H1 (cell line): ENCODE results near the gene EIF4E3. TPM values are rescaled to one million over a fixed set of nuclear protein-coding genes. Genes with fewer than 3 reads are reported as not detected.

Experiments used
- CTCF ChIA-PET: fragments of 300-600 bp; sonication (Branson Sonifier 250); formaldehyde crosslinking; loops from one replicate; lab custom pipeline; 2021; ENCODE audit not compliant: partially characterized antibody; lab: Charles Lee
- POLR2A ChIA-PET: fragments of 300-600 bp; sonication (Branson Sonifier 250); formaldehyde crosslinking; loops from one replicate; lab custom pipeline; 2021; ENCODE audit warnings: inconsistent platforms; ENCODE audit not compliant: partially characterized antibody; lab: Charles Lee
- DNase-seq, 2 experiments: peaks; one replicate each; pipeline versions ENCODE4 v3.0.0 to v3.0.0-alpha.2; 2010 to 2022; ENCODE audit warnings: low spot score in 2 of 2, low read depth in 1 of 2, mixed read lengths in 1 of 2
- FAIRE-seq: peaks from 2 replicates; lab custom pipeline; 2011; peaks lifted over from hg19 to GRCh38; lab: Jason Lieb, UNC
- H2AFZ ChIP-seq: 2 replicates; pipeline ENCODE4 v1.8.1; 2012; ENCODE audit warnings: low read length, inconsistent platforms
- H2AK5ac ChIP-seq: 2 replicates; pipeline ENCODE4 v1.6.1; 2013; ENCODE audit warnings: low read depth, low read length
- H2BK120ac ChIP-seq: replicated peaks from 2 replicates; pipeline ENCODE3; 2013; ENCODE audit warnings: low read depth, low read length, inconsistent platforms
- H2BK12ac ChIP-seq: 2 replicates; pipeline ENCODE4 v1.6.1; 2013; ENCODE audit warnings: low read depth, low read length
- H2BK15ac ChIP-seq: 2 replicates; pipeline ENCODE4 v1.6.1; 2013; ENCODE audit warnings: low read length
- H2BK20ac ChIP-seq: 2 replicates; pipeline ENCODE4 v1.6.1; 2013; ENCODE audit warnings: low read length
- H2BK5ac ChIP-seq: 2 replicates; pipeline ENCODE4 v1.6.1; 2013; ENCODE audit warnings: low read depth, low read length
- H3K14ac ChIP-seq: 2 replicates; pipeline ENCODE4 v1.6.1; 2013; ENCODE audit warnings: inconsistent platforms; ENCODE audit not compliant: insufficient read length
- H3K18ac ChIP-seq: 2 replicates; pipeline ENCODE4 v1.6.1; 2013; ENCODE audit warnings: low read length; ENCODE audit errors: extremely low read depth
- H3K23ac ChIP-seq: 2 replicates; pipeline ENCODE4 v1.6.1; 2013; ENCODE audit warnings: inconsistent platforms; ENCODE audit not compliant: insufficient read length
- H3K23me2 ChIP-seq: 2 replicates; pipeline ENCODE4 v1.6.1; 2013; ENCODE audit warnings: low read depth, low read length
- H3K27ac ChIP-seq: 2 replicates; pipeline ENCODE4 v1.6.1; 2011; ENCODE audit warnings: low read depth, low read length, inconsistent platforms
- H3K27me3 ChIP-seq, 4 experiments: replicated peaks in 1 of 4; 1 replicate in 1 of 4; 2 replicates in 3 of 4; pipeline versions ENCODE4 v1.6.1 to v1.8.1; 2011 to 2013; ENCODE audit warnings: low read length in 3 of 4, mild to moderate bottlenecking in 3 of 4, inconsistent platforms in 2 of 4, mixed read lengths in 2 of 4, moderate library complexity in 1 of 4; ENCODE audit not compliant: control insufficient read depth in 3 of 4, insufficient read depth in 3 of 4; ENCODE audit errors: extremely low read depth in 1 of 4
- H3K36me3 ChIP-seq, 4 experiments: 2 replicates each; pipeline versions ENCODE4 v1.6.1 to v1.8.1; 2011 to 2013; ENCODE audit warnings: mild to moderate bottlenecking in 4 of 4, low read length in 3 of 4, moderate library complexity in 2 of 4, control low read depth in 1 of 4, inconsistent platforms in 1 of 4; ENCODE audit not compliant: insufficient read depth in 4 of 4, control insufficient read depth in 2 of 4
- H3K4ac ChIP-seq: replicated peaks from 2 replicates; pipeline ENCODE3; 2013; ENCODE audit warnings: low read length, low read depth, mixed read lengths, inconsistent platforms; ENCODE audit not compliant: insufficient read length
- H3K4me1 ChIP-seq, 4 experiments: replicated peaks in 1 of 4; 1 replicate in 1 of 4; 2 replicates in 3 of 4; pipeline versions ENCODE4 v1.6.1 to v1.8.1; 2011 to 2013; ENCODE audit warnings: low read length in 3 of 4, inconsistent platforms in 2 of 4, mixed read lengths in 1 of 4; ENCODE audit not compliant: insufficient read depth in 4 of 4, control insufficient read depth in 3 of 4
- H3K4me2 ChIP-seq, 2 experiments: 2 replicates each; pipeline versions ENCODE4 v1.6.1 to v1.8.1; 2011 to 2013; ENCODE audit warnings: low read depth in 2 of 2, low read length in 2 of 2, control low read depth in 1 of 2, inconsistent platforms in 1 of 2, mild to moderate bottlenecking in 1 of 2; ENCODE audit not compliant: insufficient read depth in 1 of 2
- H3K4me3 ChIP-seq, 4 experiments: fragments of 200-600, 300-600 bp in 1 of 4; sonication (generic), shearing (Covaris generic), sonication (Bioruptor Twin) in 1 of 4; 2 replicates each; pipeline versions ENCODE4 v1.5.1 to v1.8.1; 2011 to 2016; ENCODE audit warnings: low read length in 4 of 4, low read depth in 3 of 4, control low read depth in 2 of 4, inconsistent platforms in 2 of 4, mild to moderate bottlenecking in 2 of 4, mixed read lengths in 1 of 4, moderate library complexity in 1 of 4; ENCODE audit not compliant: insufficient read depth in 2 of 4; ENCODE audit errors: extremely low read depth in 1 of 4
- H3K56ac ChIP-seq: replicated peaks from 2 replicates; pipeline ENCODE3; 2013; ENCODE audit warnings: low read depth, mild to moderate bottlenecking, mixed read lengths, low read length, inconsistent platforms; ENCODE audit not compliant: insufficient read length
- H3K79me1 ChIP-seq: 2 replicates; pipeline ENCODE4 v1.6.1; 2013; ENCODE audit warnings: low read depth, low read length, control low read depth
- H3K79me2 ChIP-seq, 2 experiments: 2 replicates each; pipeline versions ENCODE4 v1.6.1 to v1.8.1; 2012 to 2013; ENCODE audit warnings: low read length in 2 of 2, mild to moderate bottlenecking in 2 of 2, inconsistent platforms in 1 of 2; ENCODE audit not compliant: insufficient read depth in 2 of 2, control insufficient read depth in 1 of 2
- H3K9ac ChIP-seq, 4 experiments: replicated peaks in 1 of 4; 1 replicate in 1 of 4; 2 replicates in 3 of 4; pipeline versions ENCODE4 v1.6.1 to v1.8.1; 2011 to 2013; ENCODE audit warnings: low read depth in 3 of 4, low read length in 3 of 4, control low read depth in 2 of 4, mild to moderate bottlenecking in 2 of 4, moderate library complexity in 2 of 4, inconsistent platforms in 1 of 4; ENCODE audit errors: extremely low read depth in 1 of 4
- H3K9me3 ChIP-seq, 2 experiments: 2 replicates each; pipeline versions ENCODE4 v1.6.1 to v1.8.1; 2012 to 2013; ENCODE audit warnings: mild to moderate bottlenecking in 2 of 2, moderate library complexity in 2 of 2, control low read depth in 1 of 2, inconsistent platforms in 1 of 2, low read depth in 1 of 2, low read length in 1 of 2, mixed read lengths in 1 of 2; ENCODE audit not compliant: insufficient read depth in 2 of 2
- H4K20me1 ChIP-seq, 2 experiments: replicated peaks in 1 of 2; 2 replicates each; pipeline versions ENCODE3 to v1.8.1; 2011 to 2013; ENCODE audit warnings: inconsistent platforms in 2 of 2, low read length in 2 of 2, mild to moderate bottlenecking in 1 of 2; ENCODE audit not compliant: insufficient read depth in 2 of 2, control insufficient read depth in 1 of 2
- H4K5ac ChIP-seq: 2 replicates; pipeline ENCODE4 v1.6.1; 2013; ENCODE audit warnings: low read length, low read depth, mixed read lengths, inconsistent platforms; ENCODE audit not compliant: insufficient read length
- H4K8ac ChIP-seq: 2 replicates; pipeline ENCODE4 v1.8.0; 2013; ENCODE audit warnings: mild to moderate bottlenecking, moderate library complexity, low read length, inconsistent platforms; ENCODE audit not compliant: insufficient read depth; ENCODE audit errors: extremely low read depth
- H4K91ac ChIP-seq: replicated peaks from 2 replicates; pipeline ENCODE3; 2013; ENCODE audit warnings: low read length, mixed read lengths, inconsistent platforms; ENCODE audit not compliant: insufficient read length
- GTF2F1 ChIP-seq: IDR thresholded peaks from 2 replicates; pipeline ENCODE4 v1.6.1; 2012; ENCODE audit warnings: low read depth, low read length, improper control_type of control experiment, borderline replicate concordance
- TAF1 ChIP-seq: IDR thresholded peaks from 2 replicates; pipeline ENCODE4 v1.6.1; 2011; ENCODE audit warnings: mild to moderate bottlenecking, low read depth, low read length
- WGBS, 2 experiments: shearing (Covaris generic) in 1 of 2; methylation state at CpG; one replicate each; pipeline versions ENCODE4 v1.1.6 to v1.1.7; 2013 to 2015; ENCODE audit warnings: low lambda C conversion rate in 2 of 2, mixed read lengths in 2 of 2, inconsistent platforms in 1 of 2, low coverage in 1 of 2, missing lambda C conversion rate in 1 of 2; ENCODE audit not compliant: insufficient replicate concordance in 2 of 2, insufficient coverage in 1 of 2, insufficient read length in 1 of 2; ENCODE audit errors: extremely low coverage in 1 of 2, missing lambda C conversion rate in 1 of 2; 5-methylcytosine and 5-hydroxymethylcytosine counted together
- polyA plus RNA-seq, 7 experiments: library from polyadenylated mRNA; depleted of rRNA in 3 of 7; stranded (reverse) in 5 of 7; unstranded in 2 of 7; fragments of >200 nt in 5 of 7; fragments of 200-250 nt in 2 of 7; gene quantifications; 1 replicate in 5 of 7; 2 replicates in 1 of 7; 4 replicates in 1 of 7; pipeline versions ENCODE4 v1.2.1 to v1.2.3, GENCODE V29; 2011 to 2013; ENCODE audit warnings: missing spikeins in 2 of 7, mixed read lengths in 2 of 7
- total RNA-seq: library from RNA; stranded (reverse); fragmentation: NEBNext Ultra II Directional; extraction: Animal tissue kit (Norgen Biotek cat#: 25700); gene quantifications from 2 replicates; pipeline ENCODE4 v1.2.1, GENCODE V29; 2021

Gene EIF4E3
- total and polyA plus RNA-seq, 2 of the 8 experiments (the other 6 are each of a cell fraction or from before 2014, with no cell fraction given), result 5.2 to 17.0 TPM

GRCh38 chr3:71703797-71704196, 21.4 kb downstream of the EIF4E3 start:
- TF ChIP-seq TAF1 (no peak), GTF2F1 (no peak)
- no peaks in the 10 kb centered on the region for H3K27me3 ChIP-seq
- no peak overlapping the region for H3K23ac ChIP-seq
- H2AK5ac ChIP-seq, result no peak overlapping the region
- H3K23me2 ChIP-seq, result no peaks in the 10 kb centered on the region
- no peaks in the 10 kb centered on the region for H3K79me2 ChIP-seq
- no peaks in the 10 kb centered on the region for H3K9me3 ChIP-seq
- H3K36me3 ChIP-seq, result no peaks in the 10 kb centered on the region; a peak in 1 of 8 replicates
- no peak overlapping the region for H3K9ac ChIP-seq
- H3K4me1 ChIP-seq, result no peaks in the 10 kb centered on the region
- no peak overlapping the region for H4K91ac ChIP-seq
- no peak overlapping the region for H2BK120ac ChIP-seq
- ChIA-PET CTCF (interaction anchor here (0.6 kb wide), 2 partner anchors 28 to 171 kb away, joined by 3 read pairs; no protein-coding TSS in a partner anchor), POLR2A (no interaction called here)
- H2BK5ac ChIP-seq, result no peak overlapping the region
- no peak overlapping the region for H2AFZ ChIP-seq
- DNase-seq (no peak), FAIRE-seq (no peak)
- H4K20me1 ChIP-seq, result no peaks in the 10 kb centered on the region
- no peak overlapping the region for H2BK20ac ChIP-seq
- H3K18ac ChIP-seq, result no peak overlapping the region
- H3K56ac ChIP-seq, result no peak overlapping the region
- WGBS, 2 experiments, result 79% methylated on average over 2 of the region's 2 CpGs; no CpG with 5 or more reads in 1 of the 2 experiments
- H3K4me3 ChIP-seq, result no peak overlapping the region
- H3K14ac ChIP-seq, result no peak overlapping the region
- H3K4me2 ChIP-seq, result no peak overlapping the region
- no peak overlapping the region for H3K4ac ChIP-seq
- H2BK15ac ChIP-seq, result no peak overlapping the region
- 0 out of 2 replicates have a peak, but pooled peaks cover 2% of the 10 kb centered on the region for H3K79me1 ChIP-seq
- H2BK12ac ChIP-seq, result no peak overlapping the region
- no peak overlapping the region for H4K8ac ChIP-seq
- no peak overlapping the region for H3K27ac ChIP-seq
- H4K5ac ChIP-seq, result no peak overlapping the region
